H1 (cell line): ENCODE measurements around the gene OGDH.

ENCODE experiments used
- HDAC6 ChIP-seq: IDR thresholded peaks from one replicate; pipeline ENCODE4 v1.7.1; 2012; ENCODE audit warnings: low read depth, mild to moderate bottlenecking, inconsistent platforms, low read length, moderate library complexity
- POLR2A ChIP-seq, 2 experiments: IDR thresholded peaks; 1 replicate in 1 of 2; 2 replicates in 1 of 2; pipeline ENCODE4 v1.6.1; 2011; ENCODE audit warnings: low read depth in 2 of 2, low read length in 2 of 2, mild to moderate bottlenecking in 2 of 2; ENCODE audit errors: control extremely low read depth in 1 of 2
- POLR2AphosphoS5 ChIP-seq: IDR thresholded peaks from 2 replicates; pipeline ENCODE4 v1.6.1; 2011; ENCODE audit warnings: low read depth, low read length
- RNF2 ChIP-seq: fragments of 200-900, 300-1000 bp; sonication (generic); IDR thresholded peaks from 2 replicates; pipeline ENCODE4 v1.7.1; 2016; ENCODE audit warnings: borderline replicate concordance, low read depth, mild to moderate bottlenecking, antibody characterized with exemption, low read length; ENCODE audit not compliant: poor library complexity, severe bottlenecking; ENCODE audit errors: missing control alignments
- YY1 ChIP-seq: IDR thresholded peaks from 2 replicates; pipeline ENCODE4 v1.6.1; 2011; ENCODE audit warnings: low read depth, mild to moderate bottlenecking, low read length
- TF ChIP-seq, protein P1 (sequence below): IDR thresholded peaks from 2 replicates; pipeline ENCODE4 v1.6.1; 2011; ENCODE audit warnings: low read length, improper control_type of control experiment
- TF ChIP-seq, protein P2 (sequence below), 3 experiments: IDR thresholded peaks; 1 replicate in 2 of 3; 2 replicates in 1 of 3; pipeline versions ENCODE4 v1.5.1 to v1.6.1; 2011; ENCODE audit warnings: low read length in 3 of 3, mild to moderate bottlenecking in 3 of 3, inconsistent platforms in 2 of 3, low read depth in 1 of 3, moderate library complexity in 1 of 3; ENCODE audit not compliant: insufficient read depth in 1 of 3; ENCODE audit errors: control extremely low read depth in 1 of 3

DNA sequence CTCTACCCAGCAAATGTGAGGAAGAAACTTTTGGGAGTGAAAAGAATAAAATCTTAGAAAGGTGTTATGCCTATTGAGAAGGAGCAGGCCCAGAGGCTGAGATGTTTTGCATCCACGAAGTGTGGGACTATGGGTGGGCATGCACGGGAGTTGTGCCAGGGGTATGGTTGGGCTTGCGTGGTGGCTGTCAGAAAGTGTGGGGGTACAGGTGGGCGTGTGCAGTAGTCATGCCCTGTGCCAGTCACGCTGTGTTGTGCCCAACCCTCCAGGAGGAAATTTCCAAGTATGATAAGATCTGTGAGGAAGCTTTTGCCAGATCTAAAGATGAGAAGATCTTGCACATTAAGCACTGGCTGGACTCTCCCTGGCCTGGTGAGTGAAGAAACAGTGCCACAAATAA is 89.3 kb downstream of the OGDH start:
- TF ChIP-seq, protein P1, sequence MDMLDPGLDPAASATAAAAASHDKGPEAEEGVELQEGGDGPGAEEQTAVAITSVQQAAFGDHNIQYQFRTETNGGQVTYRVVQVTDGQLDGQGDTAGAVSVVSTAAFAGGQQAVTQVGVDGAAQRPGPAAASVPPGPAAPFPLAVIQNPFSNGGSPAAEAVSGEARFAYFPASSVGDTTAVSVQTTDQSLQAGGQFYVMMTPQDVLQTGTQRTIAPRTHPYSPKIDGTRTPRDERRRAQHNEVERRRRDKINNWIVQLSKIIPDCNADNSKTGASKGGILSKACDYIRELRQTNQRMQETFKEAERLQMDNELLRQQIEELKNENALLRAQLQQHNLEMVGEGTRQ = no peak
- no peak for TF ChIP-seq POLR2A (IDR thresholded peaks at IDR 0.05; ENCODE audit: control extremely low read depth in 1 of 2, low read depth in 2 of 2, low read length in 2 of 2)
- no peak for TF ChIP-seq YY1
- TF ChIP-seq POLR2AphosphoS5 = no peak
- TF ChIP-seq, protein P2, sequence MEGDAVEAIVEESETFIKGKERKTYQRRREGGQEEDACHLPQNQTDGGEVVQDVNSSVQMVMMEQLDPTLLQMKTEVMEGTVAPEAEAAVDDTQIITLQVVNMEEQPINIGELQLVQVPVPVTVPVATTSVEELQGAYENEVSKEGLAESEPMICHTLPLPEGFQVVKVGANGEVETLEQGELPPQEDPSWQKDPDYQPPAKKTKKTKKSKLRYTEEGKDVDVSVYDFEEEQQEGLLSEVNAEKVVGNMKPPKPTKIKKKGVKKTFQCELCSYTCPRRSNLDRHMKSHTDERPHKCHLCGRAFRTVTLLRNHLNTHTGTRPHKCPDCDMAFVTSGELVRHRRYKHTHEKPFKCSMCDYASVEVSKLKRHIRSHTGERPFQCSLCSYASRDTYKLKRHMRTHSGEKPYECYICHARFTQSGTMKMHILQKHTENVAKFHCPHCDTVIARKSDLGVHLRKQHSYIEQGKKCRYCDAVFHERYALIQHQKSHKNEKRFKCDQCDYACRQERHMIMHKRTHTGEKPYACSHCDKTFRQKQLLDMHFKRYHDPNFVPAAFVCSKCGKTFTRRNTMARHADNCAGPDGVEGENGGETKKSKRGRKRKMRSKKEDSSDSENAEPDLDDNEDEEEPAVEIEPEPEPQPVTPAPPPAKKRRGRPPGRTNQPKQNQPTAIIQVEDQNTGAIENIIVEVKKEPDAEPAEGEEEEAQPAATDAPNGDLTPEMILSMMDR (IDR thresholded peaks at IDR 0.05; ENCODE audit: control extremely low read depth in 1 of 3, insufficient read depth in 1 of 3, low read depth in 1 of 3, low read length in 3 of 3) = no peak
- no peak for TF ChIP-seq RNF2
- TF ChIP-seq HDAC6 = no peak
